ENCODE data around the gene CLRN1. TPM values are rescaled to one million over a fixed set of nuclear protein-coding genes. Genes with fewer than 3 reads are reported as not detected.

The CLRN1 gene
- total and polyA plus RNA-seq, 2 experiments from 2014 or later, result not detected

GRCh38 chr3:150921209-150921608, 51.3 kb downstream of the CLRN1 start:
- Histone ChIP-seq H3K4me2 (no peak overlapping the region), H3K27ac (no peak overlapping the region), H3K79me2 (no peaks in the 10 kb centered on the region), H3K27me3 (peaks cover 4% of the 10 kb centered on the region), H2AFZ (no peak overlapping the region), H3K9me3 (ENCODE audit: low read depth) (no peaks in the 10 kb centered on the region), H3K4me1 (ENCODE audit: insufficient read depth) (no peaks in the 10 kb centered on the region), H3K4me3 (no peak overlapping the region), H3K9me2 (replicated peaks; ENCODE audit: insufficient read depth) (no peaks in the 10 kb centered on the region), H3K36me3 (replicated peaks; ENCODE audit: insufficient read depth, low read depth) (no peaks in the 10 kb centered on the region), H4K20me1 (ENCODE audit: insufficient read depth, poor library complexity, severe bottlenecking) (no peaks in the 10 kb centered on the region)
- 94% methylated on average over 4 of the region's 4 CpGs for WGBS (ENCODE audit: low lambda C conversion rate, missing lambda C conversion rate)
- DNase-seq (ENCODE audit: low spot score), result no peak
- TF ChIP-seq, protein P1, sequence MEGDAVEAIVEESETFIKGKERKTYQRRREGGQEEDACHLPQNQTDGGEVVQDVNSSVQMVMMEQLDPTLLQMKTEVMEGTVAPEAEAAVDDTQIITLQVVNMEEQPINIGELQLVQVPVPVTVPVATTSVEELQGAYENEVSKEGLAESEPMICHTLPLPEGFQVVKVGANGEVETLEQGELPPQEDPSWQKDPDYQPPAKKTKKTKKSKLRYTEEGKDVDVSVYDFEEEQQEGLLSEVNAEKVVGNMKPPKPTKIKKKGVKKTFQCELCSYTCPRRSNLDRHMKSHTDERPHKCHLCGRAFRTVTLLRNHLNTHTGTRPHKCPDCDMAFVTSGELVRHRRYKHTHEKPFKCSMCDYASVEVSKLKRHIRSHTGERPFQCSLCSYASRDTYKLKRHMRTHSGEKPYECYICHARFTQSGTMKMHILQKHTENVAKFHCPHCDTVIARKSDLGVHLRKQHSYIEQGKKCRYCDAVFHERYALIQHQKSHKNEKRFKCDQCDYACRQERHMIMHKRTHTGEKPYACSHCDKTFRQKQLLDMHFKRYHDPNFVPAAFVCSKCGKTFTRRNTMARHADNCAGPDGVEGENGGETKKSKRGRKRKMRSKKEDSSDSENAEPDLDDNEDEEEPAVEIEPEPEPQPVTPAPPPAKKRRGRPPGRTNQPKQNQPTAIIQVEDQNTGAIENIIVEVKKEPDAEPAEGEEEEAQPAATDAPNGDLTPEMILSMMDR (IDR thresholded peaks at IDR 0.05; ENCODE audit: poor library complexity), result no peak
- TF ChIP-seq EZH2phosphoT487 (IDR thresholded peaks at IDR 0.05; ENCODE audit: low read depth, severe bottlenecking, unreplicated experiment) (no peak), EZH2 (IDR thresholded peaks at IDR 0.05; ENCODE audit: borderline replicate concordance) (no peak)

DNA sequence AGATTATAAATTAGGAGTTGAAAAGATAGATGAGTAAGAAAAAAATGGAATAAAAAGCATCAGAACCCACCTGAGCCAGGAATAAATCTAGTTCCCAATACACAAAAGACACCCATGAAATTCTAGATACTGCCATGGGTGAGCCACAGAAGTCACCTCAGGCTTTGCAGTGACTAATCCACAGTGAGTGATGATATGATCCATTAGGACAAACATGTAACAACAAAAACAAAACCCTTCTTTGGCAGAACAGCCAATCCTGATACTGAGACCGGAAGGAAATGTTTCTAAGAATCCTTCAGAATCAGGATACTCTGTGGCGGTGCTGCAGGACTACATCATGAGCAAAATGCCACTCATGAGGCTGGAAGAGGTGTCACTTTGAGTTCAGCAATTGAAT, 52.3 kb downstream of the CLRN1 start:
- Histone ChIP-seq H3K27ac (no peak overlapping the region), H2AFZ (no peak overlapping the region), H3K4me1 (ENCODE audit: insufficient read depth) (no peaks in the 10 kb centered on the region), H3K79me2 (no peaks in the 10 kb centered on the region), H3K4me3 (no peak overlapping the region), H4K20me1 (ENCODE audit: insufficient read depth, poor library complexity, severe bottlenecking) (no peaks in the 10 kb centered on the region), H3K9me2 (replicated peaks; ENCODE audit: insufficient read depth) (no peaks in the 10 kb centered on the region), H3K9me3 (ENCODE audit: low read depth) (no peaks in the 10 kb centered on the region), H3K36me3 (replicated peaks; ENCODE audit: insufficient read depth, low read depth) (no peaks in the 10 kb centered on the region), H3K27me3 (peaks cover 4% of the 10 kb centered on the region), H3K4me2 (no peak overlapping the region)
- TF ChIP-seq EZH2 (IDR thresholded peaks at IDR 0.05; ENCODE audit: borderline replicate concordance) (no peak), EZH2phosphoT487 (IDR thresholded peaks at IDR 0.05; ENCODE audit: low read depth, severe bottlenecking, unreplicated experiment) (no peak)
- TF ChIP-seq, protein P1 (IDR thresholded peaks at IDR 0.05; ENCODE audit: poor library complexity), result no peak
- DNase-seq (ENCODE audit: low spot score), result no peak
- WGBS (ENCODE audit: low lambda C conversion rate, missing lambda C conversion rate), result 96% methylated on average over 2 of the region's 2 CpGs

GRCh38 chr3:150917951-150918350, 54.6 kb downstream of the CLRN1 start:
- H2AFZ ChIP-seq, result no peak overlapping the region
- H3K9me3 ChIP-seq (ENCODE audit: low read depth), result no peaks in the 10 kb centered on the region
- WGBS (ENCODE audit: low lambda C conversion rate, missing lambda C conversion rate), result 57% methylated on average over 7 of the region's 7 CpGs
- no peaks in the 10 kb centered on the region for H3K79me2 ChIP-seq
- DNase-seq (ENCODE audit: low spot score), result no peak
- no peaks in the 10 kb centered on the region for H3K36me3 ChIP-seq (replicated peaks; ENCODE audit: insufficient read depth, low read depth)
- H3K27me3 ChIP-seq, result peaks cover 4% of the 10 kb centered on the region
- no peak overlapping the region for H3K4me2 ChIP-seq
- H4K20me1 ChIP-seq (ENCODE audit: insufficient read depth, poor library complexity, severe bottlenecking), result no peaks in the 10 kb centered on the region
- TF ChIP-seq, protein P1 (IDR thresholded peaks at IDR 0.05; ENCODE audit: poor library complexity), result no peak
- no peak for TF ChIP-seq EZH2 (IDR thresholded peaks at IDR 0.05; ENCODE audit: borderline replicate concordance)
- no peak for TF ChIP-seq EZH2phosphoT487 (IDR thresholded peaks at IDR 0.05; ENCODE audit: low read depth, severe bottlenecking, unreplicated experiment)
- no peaks in the 10 kb centered on the region for H3K9me2 ChIP-seq (replicated peaks; ENCODE audit: insufficient read depth)
- no peak overlapping the region for H3K27ac ChIP-seq
- H3K4me1 ChIP-seq (ENCODE audit: insufficient read depth), result no peaks in the 10 kb centered on the region
- no peak overlapping the region for H3K4me3 ChIP-seq

Measured in hepatocyte (in vitro differentiated cells).